Measurements from ENCODE around the gene RPL35.

The RPL35 gene

GRCh38 chr9:124875501-124875900 lies 13.7 kb upstream of the RPL35 start:
- DNase-seq = no peak

- DNase-seq = no peak
Measured at GRCh38 chr9:124873664-124874063, 11.9 kb upstream of the RPL35 start.

- no peak for DNase-seq
Measured at GRCh38 chr9:124871156-124871561, 9.4 kb upstream of the RPL35 start.

- DNase-seq = no peak
Measured at GRCh38 chr9:124870723-124871122, 9.0 kb upstream of the RPL35 start.

GRCh38 chr9:124869986-124870560 lies 8.3 kb upstream of the RPL35 start:
- DNase-seq = no peak

- no peak for DNase-seq
Measured at GRCh38 chr9:124869466-124869985, 7.8 kb upstream of the RPL35 start.

GRCh38 chr9:124868511-124869465 lies 7.0 kb upstream of the RPL35 start:
- DNase-seq = peak; percentile 60 to 72

- no peak for DNase-seq
Measured at GRCh38 chr9:124863371-124863871, 1.7 kb upstream of the RPL35 start.

- DNase-seq = no peak
Measured at GRCh38 chr9:124860582-124861341, 995 bp downstream of the RPL35 start.

GRCh38 chr9:124859803-124860581 lies 1.8 kb downstream of the RPL35 start:
- no peak for DNase-seq

- no peak for DNase-seq
Measured at GRCh38 chr9:124858330-124859046, 3.3 kb downstream of the RPL35 start.

- DNase-seq = no peak
Measured at GRCh38 chr9:124857533-124858162, 4.1 kb downstream of the RPL35 start.

- DNase-seq = no peak
Measured at GRCh38 chr9:124855944-124856765, 5.6 kb downstream of the RPL35 start.

GRCh38 chr9:124855566-124855943 lies 6.2 kb downstream of the RPL35 start:
- no peak for DNase-seq

GRCh38 chr9:124854822-124855221 lies 6.9 kb downstream of the RPL35 start:
- DNase-seq = no peak

- no peak for DNase-seq
Measured at GRCh38 chr9:124854161-124854560, 7.6 kb downstream of the RPL35 start.

GRCh38 chr9:124853605-124854143 lies 8.1 kb downstream of the RPL35 start:
- no peak for DNase-seq

GRCh38 chr9:124852829-124853531 lies 8.8 kb downstream of the RPL35 start, which contains the start of gene WDR38:
TSS of gene WDR38 (plus strand) at chr9:124853460. CDS start at chr9:124853532, 72 bp downstream.
- DNase-seq = peak in 1 of 2 experiments; percentile 65
